IPS-11a (cell line): ENCODE results near the gene MSANTD7.
"Not testable (repeated sequence)": the region's sequence is repeated elsewhere in the genome, so short reads cannot be mapped to it uniquely, and the experiment has no call there.

Experiments
- H3K4me3 ChIP-seq: one replicate; pipeline ENCODE4 v1.5.1; 2013; ENCODE audit warnings: low read depth, low read length, control low read depth

Gene MSANTD7

DNA sequence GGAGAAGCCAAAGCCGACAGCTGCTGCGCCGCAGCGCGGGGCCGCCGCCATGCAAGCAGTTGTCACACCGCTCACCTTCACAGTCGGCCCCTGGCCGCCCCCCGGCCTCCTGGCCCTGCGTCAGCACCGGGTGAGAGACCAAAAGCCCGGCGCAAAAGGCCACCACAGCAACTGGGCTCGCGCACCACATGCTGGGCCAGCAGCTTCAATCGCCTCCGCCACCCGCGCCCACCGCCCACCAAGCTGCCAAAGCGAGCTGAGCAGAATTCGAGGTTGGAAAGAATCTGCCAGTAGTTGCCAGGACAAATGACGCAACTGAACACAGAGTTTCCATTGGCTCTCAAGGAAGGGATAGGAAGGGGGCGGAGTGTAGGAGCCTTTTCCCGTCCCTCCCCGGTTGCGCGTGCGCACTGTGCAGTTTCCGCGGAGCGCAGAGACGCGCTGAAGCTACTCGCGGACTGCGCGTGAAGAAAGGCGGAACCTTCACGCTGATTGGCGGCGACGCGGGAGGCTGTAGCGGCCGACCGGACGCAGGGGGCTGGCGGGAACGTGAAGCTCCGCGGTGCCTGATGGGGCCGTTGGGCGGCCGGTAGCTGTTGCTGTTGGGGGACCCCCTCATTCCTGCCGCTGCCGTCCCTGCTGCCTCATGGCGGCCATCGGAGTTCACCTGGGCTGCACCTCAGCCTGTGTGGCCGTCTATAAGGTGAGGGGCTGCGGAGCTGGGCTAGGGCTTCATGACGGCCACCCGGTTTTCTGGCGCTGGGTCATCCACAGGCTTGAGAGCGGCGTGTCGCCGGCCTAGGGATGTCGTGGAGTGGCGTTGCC, at the start of gene MSANTD7, which contains the start of the genes CDNF and HSPA14:
MSANTD7 (plus strand) TSS at position 550 of the 825 bp plus-strand sequence. CDS start 3,979 bp downstream, outside the sequence.
CDNF (minus strand) TSS at position 281 of the 825 bp plus-strand sequence; CDS start at position 190, 91 bp downstream.
HSPA14 (plus strand) TSS at position 550 of the 825 bp plus-strand sequence; CDS start at position 647, 97 bp downstream.
- H3K4me3 ChIP-seq = peak within 1 kb of the TSS; percentile 89

DNA sequence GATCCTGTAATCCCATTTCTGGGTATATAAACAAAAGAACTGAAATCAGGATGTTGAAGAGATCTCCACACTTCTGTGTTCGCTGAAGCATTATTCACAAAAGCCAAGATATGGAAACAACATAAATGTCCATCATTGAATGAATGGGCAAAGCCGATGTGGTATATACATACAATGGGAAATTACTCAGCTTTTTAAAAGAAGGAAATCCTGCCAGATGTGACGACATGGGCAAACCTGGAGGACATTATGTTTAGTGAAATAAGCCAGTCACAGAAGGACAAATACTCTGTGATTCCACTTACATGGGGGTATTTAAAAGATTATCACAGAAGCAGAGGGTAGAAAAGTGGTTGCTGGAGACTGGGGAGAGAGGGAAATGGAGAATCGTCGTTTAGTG, 39.5 kb upstream of the MSANTD7 start:
- H3K4me3 ChIP-seq = no peak overlapping the region

- H3K4me3 ChIP-seq = no peak overlapping the region
These were observed 37.7 kb upstream of the MSANTD7 start for GRCh38 chr10:14800397-14800796.

- no peak overlapping the region for H3K4me3 ChIP-seq
These were observed 36.4 kb upstream of the MSANTD7 start for GRCh38 chr10:14801723-14802122.

GRCh38 chr10:14803827-14804226, 34.3 kb upstream of the MSANTD7 start:
- H3K4me3 ChIP-seq = no peak overlapping the region

GRCh38 chr10:14806318-14806717, 31.8 kb upstream of the MSANTD7 start:
- H3K4me3 ChIP-seq = no peak overlapping the region

GRCh38 chr10:14810969-14811953, 26.8 kb upstream of the MSANTD7 start:
- H3K4me3 ChIP-seq = no peak overlapping the region

DNA sequence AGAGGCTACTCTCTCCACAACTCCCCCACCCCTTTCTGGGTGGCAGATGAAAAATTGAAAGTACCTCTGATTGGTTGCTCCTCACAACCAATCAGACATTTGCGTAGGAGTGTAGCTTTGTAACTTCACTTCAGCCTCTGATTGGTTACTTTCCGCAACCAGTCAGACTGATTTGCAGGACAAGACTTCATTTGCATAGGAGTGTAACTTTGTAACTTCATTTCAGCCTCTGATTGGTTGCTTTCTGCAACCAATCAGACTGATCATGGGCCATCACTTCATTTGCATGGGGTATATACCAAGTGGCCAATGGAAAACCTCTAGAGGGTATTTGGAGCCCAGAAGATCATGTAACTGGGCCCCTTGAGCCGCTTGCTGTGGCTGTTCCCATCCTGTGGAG, 25.8 kb upstream of the MSANTD7 start:
- H3K4me3 ChIP-seq = no peak overlapping the region

DNA sequence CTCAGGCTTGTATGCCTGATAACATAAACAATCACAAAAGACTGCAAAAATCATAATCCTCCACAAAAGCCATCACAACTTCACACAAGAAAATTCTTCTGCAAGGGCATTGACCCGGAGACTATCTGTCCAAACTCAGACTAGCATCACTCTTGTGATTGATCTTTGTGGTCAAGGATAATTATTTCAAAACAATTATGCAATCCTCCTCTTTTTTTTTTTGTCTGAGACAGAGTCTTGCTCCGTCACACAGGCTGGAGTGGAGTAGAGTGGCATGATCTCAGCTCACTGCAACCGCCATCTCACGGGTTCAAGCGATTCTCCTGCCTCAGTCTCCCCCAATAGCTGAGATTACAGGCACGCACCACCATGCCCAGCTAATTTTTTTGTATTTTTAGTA, 22.4 kb upstream of the MSANTD7 start:
- H3K4me3 ChIP-seq = no peak overlapping the region

- not testable (repeated sequence) for H3K4me3 ChIP-seq
These were observed 21.4 kb upstream of the MSANTD7 start for GRCh38 chr10:14816717-14817116.

DNA sequence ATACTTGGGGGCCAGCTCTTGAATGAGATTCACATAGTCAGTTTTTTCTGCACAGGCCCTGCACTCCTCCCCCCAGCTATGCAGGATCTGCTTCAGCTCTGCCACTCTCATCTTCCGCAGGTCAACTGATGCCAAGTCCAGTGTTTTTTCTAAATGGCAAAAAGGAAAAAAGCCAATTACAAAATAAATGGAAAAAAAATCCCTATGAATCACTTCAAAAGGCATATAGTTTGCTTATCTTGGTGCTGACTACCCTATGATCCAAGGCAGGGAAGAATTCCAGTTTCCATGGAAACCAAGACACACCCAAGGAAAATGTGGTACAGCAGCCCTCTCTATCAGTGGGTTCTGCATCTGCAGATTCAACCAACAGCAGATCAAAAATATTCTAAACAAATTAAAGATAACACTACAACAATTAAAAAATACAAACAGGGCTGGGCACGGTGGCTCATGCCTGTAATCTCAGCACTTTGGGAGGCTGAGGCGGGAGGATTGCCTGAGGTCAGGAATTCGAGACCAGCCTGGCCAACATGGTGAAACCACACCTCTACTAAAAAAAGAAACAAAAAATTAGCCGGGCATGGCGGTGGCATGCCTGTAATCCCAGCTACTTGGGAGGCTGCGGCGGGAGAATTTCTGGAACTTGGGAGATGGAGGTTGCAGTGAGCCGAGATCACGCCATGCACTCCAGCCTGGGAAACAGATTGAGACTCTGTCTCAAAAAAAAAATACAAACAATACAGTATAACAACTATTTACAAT, 17.9 kb upstream of the MSANTD7 start:
- no peak overlapping the region for H3K4me3 ChIP-seq

DNA sequence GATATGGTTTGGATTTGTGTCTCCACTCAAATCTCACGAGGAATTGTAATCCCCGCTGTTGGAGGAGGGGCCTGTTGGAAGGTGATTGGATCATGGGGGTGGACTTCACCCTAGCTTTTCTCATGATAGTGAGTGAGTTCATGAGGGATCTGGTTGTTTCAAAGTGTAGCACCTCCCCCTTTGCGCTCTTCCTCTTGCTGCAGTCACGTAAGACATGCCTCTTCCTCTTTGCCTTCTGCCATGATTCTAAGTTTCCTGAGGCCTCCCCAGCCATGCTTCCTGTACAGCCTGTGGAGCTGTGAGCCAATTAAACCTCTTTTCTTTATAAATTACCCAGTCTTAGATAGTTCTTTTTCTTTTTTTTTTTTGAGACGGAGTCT, 17.3 kb upstream of the MSANTD7 start:
- H3K4me3 ChIP-seq = no peak overlapping the region

- H3K4me3 ChIP-seq = no peak overlapping the region
These were observed 16.3 kb upstream of the MSANTD7 start for GRCh38 chr10:14821635-14822375.

DNA sequence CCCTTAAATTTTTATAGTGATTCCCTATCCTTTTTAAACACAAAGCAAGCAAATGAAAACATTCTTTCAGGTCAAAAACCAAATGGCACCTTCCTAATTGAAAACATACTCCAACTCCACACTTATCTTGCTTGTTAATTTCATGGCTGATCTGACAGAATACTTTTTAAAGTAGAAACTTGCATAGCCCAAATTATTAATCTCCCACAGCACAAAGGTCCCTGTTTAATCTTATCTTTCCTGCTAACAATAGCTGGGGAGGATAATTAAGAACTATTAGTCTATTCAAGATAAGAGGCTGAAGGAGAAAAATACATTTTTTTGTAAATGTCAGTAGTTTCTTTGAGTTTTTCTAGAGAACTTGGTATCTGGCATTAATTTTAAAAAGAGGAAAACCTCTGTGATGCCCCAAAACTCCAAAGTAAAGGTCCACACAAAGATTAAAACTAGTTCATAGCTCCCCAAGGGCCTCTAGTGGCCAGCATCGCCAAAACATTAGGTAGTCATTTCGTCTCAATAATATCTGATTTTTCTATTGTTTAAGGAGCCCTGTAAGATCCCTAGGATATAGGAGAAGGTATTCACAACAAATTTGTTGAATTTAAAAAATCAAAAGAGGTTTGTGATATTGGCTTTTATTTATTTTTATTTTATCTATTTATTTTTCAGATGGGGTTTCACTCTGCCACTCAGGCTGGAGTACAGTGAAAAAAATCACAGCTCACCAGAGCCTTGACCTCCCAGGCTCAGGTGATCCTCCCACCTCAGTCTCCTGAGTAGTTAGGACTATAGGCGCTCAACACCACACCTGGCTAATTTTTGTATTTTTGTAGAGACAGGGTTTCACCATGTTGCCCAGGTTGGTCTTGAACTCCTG, 15.0 kb upstream of the MSANTD7 start:
- H3K4me3 ChIP-seq = no peak overlapping the region

GRCh38 chr10:14823966-14824365, 14.1 kb upstream of the MSANTD7 start:
- no peak overlapping the region for H3K4me3 ChIP-seq

GRCh38 chr10:14826076-14826829, 11.9 kb upstream of the MSANTD7 start:
- no peak overlapping the region for H3K4me3 ChIP-seq

- H3K4me3 ChIP-seq = no peak overlapping the region
These were observed 5.0 kb upstream of the MSANTD7 start for GRCh38 chr10:14833106-14833505.

DNA sequence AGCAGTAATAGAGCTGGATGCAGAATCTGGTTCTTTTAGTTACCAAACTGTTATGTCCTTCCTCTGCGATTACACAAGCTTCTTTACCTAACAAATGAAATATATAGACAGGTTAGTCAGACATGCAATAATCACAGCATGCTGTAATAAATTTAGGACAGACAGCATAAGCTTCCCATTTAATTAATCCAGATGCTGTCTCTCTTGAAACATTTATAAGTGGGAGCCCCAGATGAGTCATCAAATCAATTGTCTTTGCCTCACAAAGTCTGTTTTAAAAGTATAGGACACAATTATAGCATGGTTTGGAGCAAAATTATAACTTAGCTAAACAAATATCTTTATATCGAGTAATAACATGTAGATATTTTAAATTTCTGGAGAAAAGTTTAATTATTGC, 1.9 kb upstream of the MSANTD7 start:
- H3K4me3 ChIP-seq = no peak overlapping the region
